HG02885 (cell line): ENCODE results near the gene MGAT4D.
"Not testable (repeated sequence)": the region's sequence is repeated elsewhere in the genome, so short reads cannot be mapped to it uniquely, and the experiment has no call there.

ENCODE experiments used
- ATAC-seq: cut with Tn5 transposase; IDR thresholded peaks from one replicate; pipeline ENCODE4 v1.9.1; 2021; ENCODE audit warnings: mild to moderate bottlenecking; ENCODE audit not compliant: unreplicated experiment, poor library complexity

Gene MGAT4D

DNA sequence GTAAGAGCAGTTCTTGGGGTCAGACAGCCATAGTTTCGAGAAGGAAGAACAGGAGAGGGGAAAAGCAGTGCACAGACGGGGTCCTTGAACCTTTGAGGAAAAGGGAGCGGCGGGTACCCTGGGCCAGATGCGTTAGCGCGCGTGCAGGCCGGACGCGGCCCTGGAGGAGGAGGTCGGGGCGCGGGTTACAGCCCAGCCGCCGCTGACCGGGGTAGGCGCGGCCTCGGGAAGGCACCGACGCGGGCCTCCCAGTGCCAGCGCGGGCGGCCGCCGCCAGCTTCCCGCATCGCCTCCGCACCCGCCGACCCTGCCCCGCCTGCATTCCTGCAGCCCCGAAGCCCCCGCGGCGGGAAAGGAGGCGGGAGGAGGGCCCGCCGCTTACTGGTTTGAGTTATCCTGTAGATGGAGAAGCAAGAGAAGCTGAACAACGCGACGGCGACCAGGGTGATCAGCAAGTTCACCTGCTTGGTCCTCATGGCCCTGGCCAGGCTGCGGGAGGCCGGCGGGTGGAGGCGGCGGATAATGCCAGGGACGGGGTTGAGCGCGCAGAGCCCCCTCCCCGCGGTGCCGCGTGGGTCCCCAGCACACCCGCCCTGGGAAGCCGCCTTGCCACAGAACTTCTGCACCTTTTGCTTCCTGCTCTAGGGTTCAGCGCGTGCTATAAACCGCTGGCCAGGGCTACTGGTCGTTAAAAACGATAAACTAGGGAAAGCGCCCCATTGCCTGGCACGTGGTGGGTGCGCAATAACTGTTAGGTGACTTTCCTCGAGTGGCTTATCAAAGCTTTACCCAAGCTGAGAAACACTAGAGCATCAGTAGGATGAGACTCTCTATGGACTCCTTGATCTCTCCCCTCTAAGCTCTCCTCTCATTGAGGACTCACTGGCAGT lies at the start of gene MGAT4D:
MGAT4D (minus strand) TSS at position 547 of the 890 bp plus-strand sequence; CDS start at position 476, 71 bp downstream.
- no peak for ATAC-seq

DNA sequence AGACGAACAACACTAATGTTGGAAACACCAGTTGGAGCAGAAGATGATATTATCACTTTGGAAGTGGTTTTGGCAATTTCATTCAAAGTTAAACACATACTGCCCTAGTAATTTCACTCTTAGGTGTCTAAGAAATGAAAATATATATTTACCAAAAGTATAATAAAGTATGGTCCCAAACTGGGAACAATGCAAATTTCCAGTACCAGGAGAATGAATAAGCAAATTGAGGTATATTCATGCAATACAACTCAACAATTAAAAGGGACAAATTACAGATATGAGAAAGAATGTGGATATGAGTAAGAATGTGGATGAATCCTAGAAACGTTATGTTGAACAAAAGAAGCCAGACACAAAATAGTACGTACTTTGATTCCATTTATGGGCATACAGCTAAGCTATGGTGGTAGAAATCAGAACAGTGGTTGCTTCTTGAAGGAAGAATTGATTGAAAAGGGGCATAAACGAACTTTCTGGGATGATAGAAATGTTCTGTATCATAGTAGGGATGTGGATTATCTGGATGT lies 35.9 kb upstream of the MGAT4D start:
- ATAC-seq, result no peak

DNA sequence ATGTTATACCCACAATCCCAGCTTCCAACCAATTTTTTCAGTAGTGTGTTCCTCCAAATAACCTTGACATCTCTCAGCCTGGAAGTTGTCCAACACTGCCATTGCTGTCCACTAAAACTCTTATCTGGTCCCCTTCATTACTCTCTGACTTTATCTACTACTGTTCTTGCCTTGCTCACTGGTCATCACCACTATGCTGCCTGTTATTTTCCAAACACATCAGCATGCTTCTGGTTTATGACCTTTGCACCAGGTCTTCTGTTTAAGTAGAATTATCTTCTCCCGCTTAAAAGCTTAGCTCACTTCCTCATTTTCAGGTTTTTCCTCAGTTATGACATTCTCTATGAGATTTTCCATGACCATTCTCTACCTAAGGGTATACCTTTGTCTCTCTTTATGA lies 31.3 kb upstream of the MGAT4D start:
- no peak for ATAC-seq

GRCh38 chr4:140523857-140524742 lies 26.0 kb upstream of the MGAT4D start, which contains the start of gene ELMOD2:
Gene ELMOD2, plus strand, starts transcription at chr4:140524168. Its CDS starts 1,261 bp downstream, at chr4:140525429.
- ATAC-seq, result peak; percentile 100

GRCh38 chr4:140523370-140523856 lies 25.3 kb upstream of the MGAT4D start:
- peak; percentile 17 for ATAC-seq

DNA sequence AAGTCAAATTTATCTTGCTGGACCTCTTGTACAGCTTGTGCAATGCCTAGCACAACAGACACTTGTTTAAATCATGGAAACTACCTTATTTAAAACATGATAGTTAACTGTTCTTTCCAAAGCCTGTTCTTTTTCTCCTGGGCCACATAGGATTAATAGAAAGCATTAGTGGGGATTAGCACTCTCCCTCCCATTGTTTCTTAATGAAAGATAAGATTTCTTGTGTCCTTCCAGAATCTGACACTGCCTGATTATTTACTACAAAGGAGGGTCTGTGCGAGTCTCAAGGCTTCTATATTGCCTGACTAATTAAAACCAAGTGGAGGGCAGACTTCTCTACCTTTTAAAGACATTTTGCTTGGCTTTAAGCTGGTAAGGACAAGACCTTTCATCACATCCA lies 17.3 kb upstream of the MGAT4D start:
- ATAC-seq, result no peak

GRCh38 chr4:140513765-140514164 lies 15.7 kb upstream of the MGAT4D start:
- ATAC-seq, result not testable (repeated sequence)

DNA sequence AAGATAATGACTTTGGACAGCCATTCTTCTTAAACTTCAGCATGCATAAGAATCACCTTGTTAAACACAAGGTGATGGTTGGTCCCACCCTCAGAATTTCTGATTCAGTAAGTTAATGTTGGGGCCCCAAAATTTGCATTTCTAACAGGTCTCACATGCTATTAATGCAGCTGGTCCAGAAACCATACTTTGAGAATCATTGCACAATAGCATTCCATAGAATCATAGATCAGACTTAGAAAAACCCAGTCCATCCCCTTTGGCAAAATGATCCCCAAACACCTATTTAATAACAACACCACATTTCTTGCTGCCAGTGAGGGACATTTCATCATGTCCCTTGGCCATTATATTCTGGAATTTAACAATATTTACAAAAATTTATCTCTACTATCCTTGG lies 6.2 kb upstream of the MGAT4D start:
- ATAC-seq, result no peak

DNA sequence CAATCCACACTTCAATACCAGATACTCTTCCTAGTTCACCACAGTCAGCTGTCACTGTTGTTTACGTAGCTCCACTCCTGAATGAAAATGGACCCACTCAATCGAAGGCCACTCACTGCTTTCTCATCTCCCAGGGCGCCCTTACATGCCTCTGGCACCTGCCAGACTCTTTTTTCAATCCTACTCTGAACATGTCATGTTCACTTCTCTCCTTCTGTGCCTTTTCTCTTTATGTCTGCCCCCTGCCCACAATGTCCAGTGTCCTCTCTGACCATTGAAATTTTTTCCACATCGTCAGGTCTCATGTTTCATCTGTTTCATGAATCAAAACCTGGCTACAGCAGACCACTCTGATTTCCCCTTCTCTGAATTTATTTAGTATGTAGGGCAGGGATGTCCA lies 1.3 kb upstream of the MGAT4D start:
- no peak for ATAC-seq

DNA sequence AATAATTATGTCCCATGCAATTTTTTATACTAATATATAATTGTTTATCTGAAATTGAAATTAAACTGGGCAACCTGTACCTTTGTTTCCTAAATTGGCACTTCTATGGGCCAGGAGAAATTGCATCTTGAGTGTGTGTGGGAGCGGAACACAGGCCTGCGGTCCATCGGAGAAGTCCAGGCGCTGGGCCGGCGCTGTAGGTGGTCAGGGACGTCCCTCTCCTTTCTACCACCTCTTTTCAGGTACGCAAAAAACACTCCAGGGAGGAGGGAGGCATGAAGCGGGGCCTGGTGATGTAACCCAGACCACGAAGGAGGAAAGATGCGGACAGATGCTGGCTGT lies 717 bp downstream of the MGAT4D start:
- no peak for ATAC-seq

- ATAC-seq, result no peak
Measured at GRCh38 chr4:140485939-140486338, 12.2 kb downstream of the MGAT4D start.

DNA sequence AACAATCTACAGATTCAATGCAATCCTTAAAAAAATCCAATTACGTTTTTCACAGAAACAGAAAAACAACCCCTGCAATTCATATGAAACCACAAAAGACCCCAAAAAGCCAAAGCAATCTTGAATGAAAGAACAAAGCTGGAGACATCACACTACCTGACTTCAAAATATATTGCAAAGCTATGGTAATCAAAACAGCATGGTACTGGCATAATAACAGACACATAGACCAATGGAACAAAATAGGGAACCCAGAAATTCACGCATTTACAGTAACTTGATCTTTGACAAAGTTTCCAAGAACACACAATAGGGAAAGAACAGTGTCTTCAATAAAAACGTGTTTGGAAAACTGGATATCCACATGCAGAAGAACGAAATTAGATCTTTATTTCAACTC lies 14.6 kb downstream of the MGAT4D start:
- no peak for ATAC-seq

DNA sequence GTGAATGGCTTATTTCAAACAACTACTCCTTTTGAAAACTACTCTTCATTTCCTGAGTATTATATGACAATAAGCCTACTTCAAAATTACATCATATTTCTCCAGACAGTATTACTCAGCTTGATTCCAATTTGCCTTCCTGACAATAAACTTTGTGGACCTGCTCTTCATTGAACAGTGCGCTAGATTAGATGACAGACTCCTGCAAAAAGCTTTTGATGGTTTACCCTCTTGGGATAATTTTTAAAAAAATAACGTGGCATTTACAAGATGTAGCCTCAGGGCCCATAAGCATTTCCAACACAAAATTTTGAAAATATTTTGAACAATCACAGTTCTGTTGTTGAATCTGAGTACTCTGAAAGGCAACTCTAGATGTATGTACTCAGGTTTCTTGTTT lies 25.9 kb downstream of the MGAT4D start:
- no peak for ATAC-seq

- no peak for ATAC-seq
Measured at GRCh38 chr4:140469791-140470733, 28.0 kb downstream of the MGAT4D start.

DNA sequence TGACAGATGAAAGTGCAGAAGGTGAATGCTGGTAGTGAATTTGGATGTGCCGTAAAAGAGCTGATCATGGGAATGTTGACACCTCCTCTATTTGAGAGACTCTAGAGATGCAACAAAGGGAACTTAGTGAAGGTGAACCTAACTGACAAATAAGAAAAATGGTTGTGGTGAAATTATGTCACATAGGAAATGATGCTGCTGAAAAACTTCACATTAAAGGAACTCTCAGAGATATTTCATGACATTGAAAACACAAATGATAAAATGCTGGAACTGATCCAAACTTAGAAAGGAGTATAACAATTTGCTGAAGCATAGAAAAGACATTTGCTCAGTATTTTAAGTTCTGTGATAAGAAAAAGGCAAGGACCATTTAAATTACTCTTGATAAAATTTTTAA lies 31.9 kb downstream of the MGAT4D start:
- ATAC-seq, result no peak

DNA sequence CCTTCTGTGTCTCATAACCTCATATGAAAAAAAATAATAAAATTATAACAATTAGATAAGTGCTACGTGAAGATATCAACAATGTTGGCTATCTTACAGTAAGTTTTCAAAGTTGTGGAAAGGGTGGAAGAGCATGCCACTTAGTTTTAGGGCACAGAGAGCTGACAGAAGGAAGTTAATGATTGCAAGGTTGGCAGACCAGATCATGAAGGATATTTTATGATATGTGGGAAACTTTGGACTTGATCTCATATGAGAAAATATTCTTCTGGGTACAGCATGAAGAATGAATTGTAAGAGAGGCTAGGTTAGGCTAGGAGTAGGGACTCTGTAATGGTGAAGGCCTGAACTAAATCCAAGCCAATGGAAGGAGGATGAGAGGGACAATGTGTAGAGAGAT lies 34.5 kb downstream of the MGAT4D start:
- no peak for ATAC-seq

GRCh38 chr4:140463182-140463581 lies 34.9 kb downstream of the MGAT4D start:
- ATAC-seq, result no peak

DNA sequence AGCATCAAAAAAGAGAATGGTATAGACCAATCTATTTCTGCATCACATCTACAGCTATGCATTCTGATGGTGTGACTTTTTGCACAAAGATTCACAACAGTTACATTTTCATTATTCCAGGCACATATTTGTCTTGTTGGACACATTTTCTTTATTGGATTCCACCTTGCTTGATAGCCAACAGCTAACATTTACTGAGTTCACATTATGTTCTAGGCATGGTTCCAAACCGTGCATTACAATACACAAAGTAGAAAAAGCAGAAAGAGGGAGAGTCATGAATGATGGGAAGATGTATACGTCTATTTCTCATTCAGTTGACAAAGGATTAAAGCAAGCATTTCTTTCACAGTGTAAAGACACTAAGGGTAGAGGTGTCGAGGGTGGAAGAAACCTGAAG lies 47.7 kb downstream of the MGAT4D start:
- ATAC-seq, result no peak

DNA sequence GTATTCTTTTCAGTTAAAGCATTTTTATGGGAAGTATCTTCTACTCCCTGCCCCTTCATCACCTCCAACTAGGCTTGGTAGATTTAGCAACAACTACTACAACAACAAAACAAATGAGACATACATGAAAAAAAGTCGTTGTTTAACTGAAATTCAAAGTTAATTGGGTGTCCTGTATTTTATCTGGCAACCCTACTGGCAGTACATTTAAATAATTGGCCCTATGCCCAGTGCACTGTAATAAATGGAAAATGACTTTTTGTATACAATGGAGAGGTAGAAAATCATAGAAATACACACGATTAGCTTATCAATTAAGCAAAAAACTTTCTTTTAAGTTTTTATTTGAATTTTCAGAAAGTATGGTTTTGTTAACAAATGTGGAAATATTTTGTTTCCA lies 49.3 kb downstream of the MGAT4D start:
- ATAC-seq, result no peak

- no peak for ATAC-seq
Measured at GRCh38 chr4:140448162-140448561, 49.9 kb downstream of the MGAT4D start.
